T-cell (primary cell): ENCODE data around the gene SNX9. TPM values are rescaled to one million over a fixed set of nuclear protein-coding genes. Genes with fewer than 3 reads are reported as not detected.
"Not testable (repeated sequence)": the region's sequence is repeated elsewhere in the genome, so short reads cannot be mapped to it uniquely, and the experiment has no call there.

Experiments used
- ATAC-seq, 4 experiments: fragments of 200-7000 bp in 3 of 4; fragments of 150-1000 bp in 1 of 4; cut with Tn5 transposase; replicated peaks in 1 of 4; 1 replicate in 3 of 4; 2 replicates in 1 of 4; pipeline ENCODE4 v1.10.0; 2021; ENCODE audit warnings: moderate library complexity in 3 of 4, mild to moderate bottlenecking in 2 of 4, moderate number of reproducible peaks in 1 of 4
- CTCF ChIA-PET, 2 donors: fragments of 300-600 bp; sonication (Branson Sonifier 250); formaldehyde crosslinking; loops; one replicate each; lab custom pipeline; 2022; ENCODE audit warnings: antibody characterized with exemption in 2 of 2; lab: Charles Lee
- POLR2A ChIA-PET, 2 donors: fragments of 300-600 bp; sonication (Branson Sonifier 250); formaldehyde crosslinking; loops; one replicate each; lab custom pipeline; 2022; ENCODE audit warnings: antibody characterized with exemption in 2 of 2; lab: Charles Lee
- DNase-seq, 35 experiments: peaks; one replicate each; pipeline versions ENCODE4 v3.0.0 to v3.0.0-alpha.2; 2013 to 2023
- H3K27ac ChIP-seq: one replicate; pipeline ENCODE4 v1.5.1; 2013; ENCODE audit warnings: low read length
- H3K27me3 ChIP-seq, 2 experiments: replicated peaks in 1 of 2; 1 replicate in 1 of 2; 2 replicates in 1 of 2; pipeline versions ENCODE4 v1.6.1 to v1.7.0; 2013; ENCODE audit warnings: low read length in 1 of 2, mixed read lengths in 1 of 2; ENCODE audit not compliant: control insufficient read depth in 2 of 2, insufficient read depth in 2 of 2; ENCODE audit errors: extremely low read depth in 1 of 2
- H3K36me3 ChIP-seq, 2 donors: 1 replicate in 1 of 2; 2 replicates in 1 of 2; pipeline versions ENCODE4 v1.6.1 to v1.7.0; 2013; ENCODE audit warnings: low read length in 1 of 2; ENCODE audit not compliant: control insufficient read depth in 2 of 2, insufficient read depth in 1 of 2; ENCODE audit errors: extremely low read depth in 1 of 2
- H3K4me1 ChIP-seq, 2 experiments: 1 replicate in 1 of 2; 2 replicates in 1 of 2; pipeline versions ENCODE4 v1.6.1 to v1.7.0; 2013; ENCODE audit warnings: low read length in 2 of 2, mixed read lengths in 1 of 2; ENCODE audit not compliant: insufficient read depth in 2 of 2, control insufficient read depth in 1 of 2; ENCODE audit errors: extremely low read depth in 1 of 2
- H3K4me3 ChIP-seq, 2 donors: 1 replicate in 1 of 2; 2 replicates in 1 of 2; pipeline versions ENCODE4 v1.5.1 to v1.7.0; 2013; ENCODE audit warnings: mild to moderate bottlenecking in 2 of 2, low read length in 1 of 2, moderate library complexity in 1 of 2; ENCODE audit not compliant: control insufficient read depth in 1 of 2; ENCODE audit errors: extremely low read depth in 1 of 2
- H3K9me3 ChIP-seq: 2 replicates; pipeline ENCODE4 v1.7.0; 2013
- H3K27ac Mint-ChIP-seq, 2 donors: one replicate each; pipeline ENCODE4 v1.8.0; 2020 to 2021; ENCODE audit warnings: mild to moderate bottlenecking in 2 of 2, mixed read lengths in 2 of 2
- H3K27me3 Mint-ChIP-seq, 2 donors: one replicate each; pipeline ENCODE4 v1.8.0; 2021 to 2022; ENCODE audit warnings: mixed read lengths in 2 of 2
- H3K36me3 Mint-ChIP-seq: one replicate; pipeline ENCODE4 v1.8.0; 2021; ENCODE audit warnings: mixed read lengths
- H3K4me1 Mint-ChIP-seq, 3 donors: one replicate each; pipeline ENCODE4 v1.8.0; 2020 to 2022; ENCODE audit warnings: mixed read lengths in 3 of 3, mild to moderate bottlenecking in 1 of 3
- H3K4me3 Mint-ChIP-seq, 3 donors: one replicate each; pipeline ENCODE4 v1.8.0; 2020 to 2022; ENCODE audit warnings: mild to moderate bottlenecking in 3 of 3, mixed read lengths in 3 of 3, moderate library complexity in 3 of 3
- H3K9me3 Mint-ChIP-seq, 3 donors: one replicate each; pipeline ENCODE4 v1.8.0; 2020 to 2022; ENCODE audit warnings: mixed read lengths in 3 of 3
- WGBS: methylation state at CpG from one replicate; pipeline ENCODE4 v1.1.5; 2013; ENCODE audit warnings: missing lambda C conversion rate; ENCODE audit not compliant: insufficient coverage; 5-methylcytosine and 5-hydroxymethylcytosine counted together
- total RNA-seq, 35 experiments: library from RNA in 6 of 35; stranded (reverse) in 6 of 35; fragments of 120-200 nt in 1 of 35; gene quantifications; one replicate each; pipeline versions ENCODE4 v1.2.1 to v1.2.4 and lab custom pipeline; 2013 to 2026

SNX9 gene
- total RNA-seq, 5 donors from 2014 or later (not counting 1 experiment from before 2014, with no cell fraction given), result 20.5 to 25.9 (median 23.7) TPM

- no peak overlapping the region for H3K4me3 Mint-ChIP-seq
- Histone ChIP-seq H3K36me3 (no peaks in the 10 kb centered on the region), H3K4me1 (no peaks in the 10 kb centered on the region), H3K4me3 (no peak overlapping the region), H3K27me3 (peaks cover 0 to 5% of the 10 kb centered on the region in 2 experiments), H3K9me3 (no peaks in the 10 kb centered on the region), H3K27ac (no peak overlapping the region)
- CTCF ChIA-PET, result interaction anchor here in 1 of 2 donors (0.5 kb wide), 1 partner anchor 81 kb away, joined by 3 read pairs; no protein-coding TSS in a partner anchor
- WGBS, result no CpG with 5 or more reads among the region's 6 CpGs
- no peaks in the 10 kb centered on the region for H3K36me3 Mint-ChIP-seq
- no peaks in the 10 kb centered on the region for H3K9me3 Mint-ChIP-seq
- H3K27ac Mint-ChIP-seq, result no peak overlapping the region
- H3K4me1 Mint-ChIP-seq, result peaks cover 8 to 16% (median 10%) of the 10 kb centered on the region in 3 donors
- DNase-seq (no peak), ATAC-seq (no peak)
- peaks cover 0 to 2% of the 10 kb centered on the region in 2 donors for H3K27me3 Mint-ChIP-seq
- POLR2A ChIA-PET, result no interaction called here
Observed at GRCh38 chr6:157798851-157799250, 24.2 kb upstream of the SNX9 start.

- H3K4me3 Mint-ChIP-seq, H3K4me3 ChIP-seq, H3K27ac Mint-ChIP-seq, H3K9me3 ChIP-seq, H3K4me1 ChIP-seq, H3K27me3 Mint-ChIP-seq, CTCF ChIA-PET, H3K9me3 Mint-ChIP-seq, H3K27me3 ChIP-seq, ATAC-seq, POLR2A ChIA-PET, H3K36me3 Mint-ChIP-seq, H3K36me3 ChIP-seq, DNase-seq, H3K27ac ChIP-seq: not testable (repeated sequence)
- 76% methylated on average over 2 of the region's 3 CpGs for WGBS
- peaks cover 8 to 16% (median 10%) of the 10 kb centered on the region in 3 donors for H3K4me1 Mint-ChIP-seq
Observed at GRCh38 chr6:157799561-157799960, 23.5 kb upstream of the SNX9 start.

- Mint-ChIP-seq H3K4me1 (peaks cover 8 to 22% (median 10%) of the 10 kb centered on the region in 3 donors), H3K27me3 (peaks cover 0 to 2% of the 10 kb centered on the region in 2 donors), H3K4me3 (no peak overlapping the region), H3K36me3 (no peaks in the 10 kb centered on the region), H3K27ac (peak overlapping the region in 1 of 2 donors; percentile 62), H3K9me3 (no peaks in the 10 kb centered on the region)
- POLR2A ChIA-PET, result no interaction called here
- Histone ChIP-seq H3K4me3 (no peak overlapping the region), H3K27me3 (peaks cover 0 to 8% of the 10 kb centered on the region in 2 experiments), H3K9me3 (no peaks in the 10 kb centered on the region), H3K36me3 (no peaks in the 10 kb centered on the region), H3K4me1 (no peaks in the 10 kb centered on the region), H3K27ac (no peak overlapping the region)
- CTCF ChIA-PET, result interaction anchor here (0.6 to 1.1 kb wide), 3 partner anchors 12 to 73 kb away, joined by 3 to 4 read pairs (median 3); no protein-coding TSS in a partner anchor
- ATAC-seq (peak; percentile 42 to 70 (median 60)), DNase-seq (no peak)
- WGBS, result 30% methylated on average over 2 of the region's 6 CpGs
Observed at GRCh38 chr6:157800420-157801237, 22.4 kb upstream of the SNX9 start.

GRCh38 chr6:157804448-157805327 lies 18.4 kb upstream of the SNX9 start:
- H3K4me1 Mint-ChIP-seq, result peaks cover 7 to 22% (median 10%) of the 10 kb centered on the region in 3 donors
- H3K4me1 ChIP-seq, result no peaks in the 10 kb centered on the region
- ATAC-seq (no peak), DNase-seq (no peak)
- peaks cover 0 to 8% of the 10 kb centered on the region in 2 experiments for H3K27me3 ChIP-seq
- no peak overlapping the region for H3K27ac Mint-ChIP-seq
- WGBS, result 97% methylated on average over 4 of the region's 11 CpGs
- ChIA-PET CTCF (interaction anchor here in 1 of 2 donors (0.6 kb wide), 1 partner anchor 33 kb away, joined by 3 read pairs; no protein-coding TSS in a partner anchor), POLR2A (interaction anchor here in 1 of 2 donors (0.7 kb wide), 1 partner anchor 25 kb away, joined by 3 read pairs; no protein-coding TSS in a partner anchor)
- H3K27ac ChIP-seq, result no peak overlapping the region
- no peaks in the 10 kb centered on the region for H3K27me3 Mint-ChIP-seq
- H3K36me3 ChIP-seq, result no peaks in the 10 kb centered on the region
- H3K9me3 Mint-ChIP-seq, result peaks cover 7 to 10% (median 8%) of the 10 kb centered on the region in 3 donors
- no peaks in the 10 kb centered on the region for H3K9me3 ChIP-seq
- peaks cover 4% of the 10 kb centered on the region for H3K36me3 Mint-ChIP-seq
- no peak overlapping the region for H3K4me3 Mint-ChIP-seq
- H3K4me3 ChIP-seq, result no peak overlapping the region

- peaks cover 4% of the 10 kb centered on the region for H3K36me3 Mint-ChIP-seq
- no peak for DNase-seq
- ChIA-PET CTCF (interaction anchor here (0.6 to 0.9 kb wide), 2 partner anchors 67 to 97 kb away, joined by 3 to 4 read pairs; no protein-coding TSS in a partner anchor), POLR2A (no interaction called here)
- no peaks in the 10 kb centered on the region for H3K36me3 ChIP-seq
- no peaks in the 10 kb centered on the region for H3K9me3 ChIP-seq
- H3K27ac Mint-ChIP-seq, result no peak overlapping the region
- H3K27me3 Mint-ChIP-seq, result no peaks in the 10 kb centered on the region
- peaks cover 0 to 15% (median 3%) of the 10 kb centered on the region in 3 donors for H3K4me1 Mint-ChIP-seq
- WGBS, result no CpG with 5 or more reads among the region's 3 CpGs
- ATAC-seq, result no peak
- H3K4me3 Mint-ChIP-seq, result no peak overlapping the region
- H3K9me3 Mint-ChIP-seq, result peaks cover 8 to 10% (median 9%) of the 10 kb centered on the region in 3 donors
- H3K4me1 ChIP-seq, result no peaks in the 10 kb centered on the region
- H3K27ac ChIP-seq, result no peak overlapping the region
- H3K4me3 ChIP-seq, result no peak overlapping the region
- H3K27me3 ChIP-seq, result peaks cover 0 to 8% of the 10 kb centered on the region in 2 experiments
Observed at GRCh38 chr6:157806131-157806855, 16.8 kb upstream of the SNX9 start.
